ENCODE results near the gene RBM39. TPM values are rescaled to one million over a fixed set of nuclear protein-coding genes. Genes with fewer than 3 reads are reported as not detected.

The RBM39 gene
- total and polyA plus RNA-seq, 9 of the 15 experiments (the other 6 are each of a cell fraction or from before 2014, with no cell fraction given): 143 to 319 (median 228) TPM

GRCh38 chr20:35741892-35742740 lies at the start of gene RBM39 (continued):
- TF ChIP-seq, protein P1, sequence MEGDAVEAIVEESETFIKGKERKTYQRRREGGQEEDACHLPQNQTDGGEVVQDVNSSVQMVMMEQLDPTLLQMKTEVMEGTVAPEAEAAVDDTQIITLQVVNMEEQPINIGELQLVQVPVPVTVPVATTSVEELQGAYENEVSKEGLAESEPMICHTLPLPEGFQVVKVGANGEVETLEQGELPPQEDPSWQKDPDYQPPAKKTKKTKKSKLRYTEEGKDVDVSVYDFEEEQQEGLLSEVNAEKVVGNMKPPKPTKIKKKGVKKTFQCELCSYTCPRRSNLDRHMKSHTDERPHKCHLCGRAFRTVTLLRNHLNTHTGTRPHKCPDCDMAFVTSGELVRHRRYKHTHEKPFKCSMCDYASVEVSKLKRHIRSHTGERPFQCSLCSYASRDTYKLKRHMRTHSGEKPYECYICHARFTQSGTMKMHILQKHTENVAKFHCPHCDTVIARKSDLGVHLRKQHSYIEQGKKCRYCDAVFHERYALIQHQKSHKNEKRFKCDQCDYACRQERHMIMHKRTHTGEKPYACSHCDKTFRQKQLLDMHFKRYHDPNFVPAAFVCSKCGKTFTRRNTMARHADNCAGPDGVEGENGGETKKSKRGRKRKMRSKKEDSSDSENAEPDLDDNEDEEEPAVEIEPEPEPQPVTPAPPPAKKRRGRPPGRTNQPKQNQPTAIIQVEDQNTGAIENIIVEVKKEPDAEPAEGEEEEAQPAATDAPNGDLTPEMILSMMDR (IDR thresholded peaks at IDR 0.05 in 2 of 3, conservative IDR thresholded peaks at IDR 0.05 in 1 of 3; ENCODE audit: insufficient read depth in 2 of 3, low read depth in 1 of 3, low read length in 3 of 3): peak; percentile 29 to 58 (median 41); a peak in 5 of 6 replicates
- TF ChIP-seq SMARCB1 (IDR thresholded peaks at IDR 0.05; ENCODE audit: insufficient read length, low read depth) (no peak), RBFOX2 (IDR thresholded peaks at IDR 0.05; ENCODE audit: low read depth, low read length) (peak; percentile 97), MAX (CRISPR knock-in tag; IDR thresholded peaks at IDR 0.05) (peak; percentile 79), NR4A1 (CRISPR knock-in tag; IDR thresholded peaks at IDR 0.05) (no peak), NR4A1 (tag; IDR thresholded peaks at IDR 0.05) (0 out of 2 replicates have a peak, but pooled peaks have one; percentile 37), SNRNP70 (optimal IDR thresholded peaks at IDR 0.05; ENCODE audit: low read depth, low read length) (no peak), CC2D1A (IDR thresholded peaks at IDR 0.05) (peak; percentile 91), CREBBP (IDR thresholded peaks at IDR 0.05; ENCODE audit: low read depth, low read length) (no peak), TRIM24 (IDR thresholded peaks at IDR 0.05) (peak; percentile 66 to 90), SMAD1 (IDR thresholded peaks at IDR 0.05; ENCODE audit: low read depth, low read length, partially characterized antibody) (peak; percentile 94), ARID1B (IDR thresholded peaks at IDR 0.05) (0 out of 2 replicates have a peak, but pooled peaks have one; percentile 43), RBM17 (IDR thresholded peaks at IDR 0.05; ENCODE audit: borderline replicate concordance, low read depth, low read length) (no peak), MXI1 (IDR thresholded peaks at IDR 0.05; ENCODE audit: low read depth, low read length) (peak; percentile 91), RNF2 (IDR thresholded peaks at IDR 0.05) (peak; percentile 83), CHD1 (IDR thresholded peaks at IDR 0.05; ENCODE audit: low read length) (peak; percentile 99), ETV6 (IDR thresholded peaks at IDR 0.05; ENCODE audit: borderline replicate concordance in 1 of 2, low read depth in 2 of 2, low read length in 1 of 2) (0 out of 4 replicates have a peak, but pooled peaks of 1 of the 2 experiments have one; percentile 16), ETV6 (CRISPR knock-in tag; IDR thresholded peaks at IDR 0.05; ENCODE audit: borderline replicate concordance) (no peak), ZNF197 (CRISPR knock-in tag; IDR thresholded peaks at IDR 0.05; ENCODE audit: low read depth) (peak; percentile 51; the same call in 1 of the 2 replicates), MECOM (CRISPR knock-in tag; IDR thresholded peaks at IDR 0.05) (no peak), GTF2E2 (tag; IDR thresholded peaks at IDR 0.05) (peak; percentile 93)
- TF ChIP-seq, protein P2, sequence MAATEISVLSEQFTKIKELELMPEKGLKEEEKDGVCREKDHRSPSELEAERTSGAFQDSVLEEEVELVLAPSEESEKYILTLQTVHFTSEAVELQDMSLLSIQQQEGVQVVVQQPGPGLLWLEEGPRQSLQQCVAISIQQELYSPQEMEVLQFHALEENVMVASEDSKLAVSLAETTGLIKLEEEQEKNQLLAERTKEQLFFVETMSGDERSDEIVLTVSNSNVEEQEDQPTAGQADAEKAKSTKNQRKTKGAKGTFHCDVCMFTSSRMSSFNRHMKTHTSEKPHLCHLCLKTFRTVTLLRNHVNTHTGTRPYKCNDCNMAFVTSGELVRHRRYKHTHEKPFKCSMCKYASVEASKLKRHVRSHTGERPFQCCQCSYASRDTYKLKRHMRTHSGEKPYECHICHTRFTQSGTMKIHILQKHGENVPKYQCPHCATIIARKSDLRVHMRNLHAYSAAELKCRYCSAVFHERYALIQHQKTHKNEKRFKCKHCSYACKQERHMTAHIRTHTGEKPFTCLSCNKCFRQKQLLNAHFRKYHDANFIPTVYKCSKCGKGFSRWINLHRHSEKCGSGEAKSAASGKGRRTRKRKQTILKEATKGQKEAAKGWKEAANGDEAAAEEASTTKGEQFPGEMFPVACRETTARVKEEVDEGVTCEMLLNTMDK (IDR thresholded peaks at IDR 0.05; ENCODE audit: borderline replicate concordance, insufficient read depth, low read depth, low read length, poor library complexity, severe bottlenecking): peak; percentile 48
- TF ChIP-seq, protein P3, sequence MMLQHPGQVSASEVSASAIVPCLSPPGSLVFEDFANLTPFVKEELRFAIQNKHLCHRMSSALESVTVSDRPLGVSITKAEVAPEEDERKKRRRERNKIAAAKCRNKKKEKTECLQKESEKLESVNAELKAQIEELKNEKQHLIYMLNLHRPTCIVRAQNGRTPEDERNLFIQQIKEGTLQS (IDR thresholded peaks at IDR 0.05): peak; percentile 87
- TF ChIP-seq, protein P3 (CRISPR knock-in tag; conservative IDR thresholded peaks at IDR 0.05): no peak; the same call in 1 of the 2 replicates
